Stimulated activated CD8-positive, alpha-beta memory T cell treated with anti-CD3 and anti-CD28 coated beads, Interleukin-12 subunit alpha, Interleukin-12 subunit beta, amount 100 ng/mL, for 1 hour (primary cell): ENCODE measurements around the gene GPR89A.
A peak's percentile ranks its signal among the peaks of the same experiment; 100 is the strongest.
"Not testable (repeated sequence)": the region's sequence is repeated elsewhere in the genome, so short reads cannot be mapped to it uniquely, and the experiment has no call there.

Experiments
- DNase-seq: peaks from one replicate; pipeline ENCODE4 v3.0.0-alpha.2; 2020; ENCODE audit warnings: low read depth

Gene GPR89A

GRCh38 chr1:145607833-145608733 lies at the start of gene GPR89A:
Gene GPR89A (plus strand): TSS chr1:145607988. CDS start chr1:145608134, 146 bp downstream.
- DNase-seq: peak; percentile 92

- DNase-seq: not testable (repeated sequence)
Measured at GRCh38 chr1:145586820-145587219, 21.0 kb upstream of the GPR89A start.

- peak; percentile 19 for DNase-seq
Measured at GRCh38 chr1:145590806-145591205, 17.0 kb upstream of the GPR89A start.

- DNase-seq: not testable (repeated sequence)
Measured at GRCh38 chr1:145592347-145592746, 15.4 kb upstream of the GPR89A start.

- not testable (repeated sequence) for DNase-seq
Measured at GRCh38 chr1:145595421-145595820, 12.4 kb upstream of the GPR89A start.

- DNase-seq: not testable (repeated sequence)
Measured at GRCh38 chr1:145596236-145596635, 11.6 kb upstream of the GPR89A start.

GRCh38 chr1:145599426-145599825 lies 8.4 kb upstream of the GPR89A start:
- DNase-seq: not testable (repeated sequence)

- DNase-seq: no peak
Measured at GRCh38 chr1:145601593-145601992, 6.2 kb upstream of the GPR89A start.

GRCh38 chr1:145606840-145607239 lies 948 bp upstream of the GPR89A start:
- not testable (repeated sequence) for DNase-seq

- DNase-seq: not testable (repeated sequence)
Measured at GRCh38 chr1:145607289-145607688, 499 bp upstream of the GPR89A start.

- not testable (repeated sequence) for DNase-seq
Measured at GRCh38 chr1:145610744-145611143, 3.0 kb downstream of the GPR89A start.

GRCh38 chr1:145620073-145620472 lies 12.3 kb downstream of the GPR89A start:
- DNase-seq: not testable (repeated sequence)

GRCh38 chr1:145622177-145622576 lies 14.4 kb downstream of the GPR89A start:
- not testable (repeated sequence) for DNase-seq

- DNase-seq: not testable (repeated sequence)
Measured at GRCh38 chr1:145636237-145636636, 28.4 kb downstream of the GPR89A start.

- DNase-seq: not testable (repeated sequence)
Measured at GRCh38 chr1:145641886-145642285, 34.1 kb downstream of the GPR89A start.

GRCh38 chr1:145643990-145644389 lies 36.2 kb downstream of the GPR89A start:
- not testable (repeated sequence) for DNase-seq

- DNase-seq: not testable (repeated sequence)
Measured at GRCh38 chr1:145656245-145656943, 48.6 kb downstream of the GPR89A start.

GRCh38 chr1:145662502-145662901 lies 54.7 kb downstream of the GPR89A start:
- not testable (repeated sequence) for DNase-seq

- DNase-seq: not testable (repeated sequence)
Measured at GRCh38 chr1:145665015-145665414, 57.2 kb downstream of the GPR89A start.

- DNase-seq: not testable (repeated sequence)
Measured at GRCh38 chr1:145670995-145671745, 63.4 kb downstream of the GPR89A start.

GRCh38 chr1:145673217-145673616 lies 65.4 kb downstream of the GPR89A start:
- DNase-seq: not testable (repeated sequence)

GRCh38 chr1:145684858-145685257 lies 77.1 kb downstream of the GPR89A start:
- DNase-seq: not testable (repeated sequence)
